Measurements from ENCODE around the gene RXFP1. TPM values are rescaled to one million over a fixed set of nuclear protein-coding genes. Genes with fewer than 3 reads are reported as not detected.

RXFP1 gene
- polyA plus RNA-seq, 1 donor (not counting 4 experiments of a cell fraction or from before 2014, with no cell fraction given), result not detected

DNA sequence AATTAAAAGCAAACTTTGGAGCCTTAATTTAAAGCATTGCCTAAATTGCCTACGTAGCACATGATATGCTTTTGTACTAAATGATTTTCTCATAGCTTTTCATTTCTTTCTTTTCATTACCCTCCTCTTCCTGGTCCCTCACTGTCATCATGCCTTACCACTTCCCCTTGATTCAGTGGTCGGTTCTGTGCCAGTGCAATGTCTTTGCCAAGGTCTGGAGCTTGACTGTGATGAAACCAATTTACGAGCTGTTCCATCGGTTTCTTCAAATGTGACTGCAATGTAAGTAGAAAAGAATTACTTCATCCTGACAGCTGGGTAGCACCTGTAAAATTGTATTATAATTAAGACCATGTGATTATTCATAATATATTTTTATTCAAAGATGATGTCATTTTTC, 77.5 kb downstream of the RXFP1 start:
- FAIRE-seq, result no peak
- Histone ChIP-seq H3K27ac (ENCODE audit: control insufficient read depth, insufficient read depth, low read length) (no peak overlapping the region), H3K4me3 (ENCODE audit: control insufficient read depth in 2 of 3, extremely low read depth in 1 of 3, insufficient read depth in 2 of 3, low read depth in 1 of 3, low read length in 3 of 3) (no peak overlapping the region), H3K36me3 (ENCODE audit: control insufficient read depth in 2 of 2, extremely low read depth in 1 of 2, insufficient read depth in 2 of 2, low read length in 2 of 2) (no peaks in the 10 kb centered on the region), H3K9me1 (ENCODE audit: control insufficient read depth, extremely low read depth, insufficient read depth, low read length) (no peaks in the 10 kb centered on the region), H3K79me2 (ENCODE audit: control insufficient read depth, insufficient read depth, low read length) (no peaks in the 10 kb centered on the region), H2AFZ (ENCODE audit: control insufficient read depth, low read length) (no peak overlapping the region), H3K4me1 (ENCODE audit: control insufficient read depth, extremely low read depth, insufficient read depth, low read length) (no peaks in the 10 kb centered on the region), H3K4me2 (ENCODE audit: control insufficient read depth, extremely low read depth, insufficient read depth, low read depth, low read length) (no peak overlapping the region), H3K9ac (ENCODE audit: control insufficient read depth, extremely low read depth, insufficient read depth, low read length) (no peak overlapping the region), H4K20me1 (ENCODE audit: control insufficient read depth, extremely low read depth, insufficient read depth, low read length) (no peaks in the 10 kb centered on the region), H3K9me3 (ENCODE audit: control insufficient read depth, low read depth, low read length) (no peaks in the 10 kb centered on the region), H3K27me3 (ENCODE audit: control insufficient read depth, extremely low read depth, insufficient read depth, low read length) (no peaks in the 10 kb centered on the region)
- dilution Hi-C loops (cut with MboI; ENCODE audit: extremely low pct_ligation_motif_present, low sequenced_read_pairs), result no loop called here
- TF ChIP-seq, protein P1, sequence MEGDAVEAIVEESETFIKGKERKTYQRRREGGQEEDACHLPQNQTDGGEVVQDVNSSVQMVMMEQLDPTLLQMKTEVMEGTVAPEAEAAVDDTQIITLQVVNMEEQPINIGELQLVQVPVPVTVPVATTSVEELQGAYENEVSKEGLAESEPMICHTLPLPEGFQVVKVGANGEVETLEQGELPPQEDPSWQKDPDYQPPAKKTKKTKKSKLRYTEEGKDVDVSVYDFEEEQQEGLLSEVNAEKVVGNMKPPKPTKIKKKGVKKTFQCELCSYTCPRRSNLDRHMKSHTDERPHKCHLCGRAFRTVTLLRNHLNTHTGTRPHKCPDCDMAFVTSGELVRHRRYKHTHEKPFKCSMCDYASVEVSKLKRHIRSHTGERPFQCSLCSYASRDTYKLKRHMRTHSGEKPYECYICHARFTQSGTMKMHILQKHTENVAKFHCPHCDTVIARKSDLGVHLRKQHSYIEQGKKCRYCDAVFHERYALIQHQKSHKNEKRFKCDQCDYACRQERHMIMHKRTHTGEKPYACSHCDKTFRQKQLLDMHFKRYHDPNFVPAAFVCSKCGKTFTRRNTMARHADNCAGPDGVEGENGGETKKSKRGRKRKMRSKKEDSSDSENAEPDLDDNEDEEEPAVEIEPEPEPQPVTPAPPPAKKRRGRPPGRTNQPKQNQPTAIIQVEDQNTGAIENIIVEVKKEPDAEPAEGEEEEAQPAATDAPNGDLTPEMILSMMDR (optimal IDR thresholded peaks at IDR 0.05 in 1 of 3, IDR thresholded peaks at IDR 0.05 in 1 of 3, conservative IDR thresholded peaks at IDR 0.05 in 1 of 3; ENCODE audit: extremely low read depth in 1 of 3, insufficient read depth in 2 of 3, low read length in 3 of 3), result no peak
- TF ChIP-seq EZH2 (IDR thresholded peaks at IDR 0.05; ENCODE audit: low read length), result no peak
- DNase-seq (ENCODE audit: low read depth, low spot score), result no peak

DNA sequence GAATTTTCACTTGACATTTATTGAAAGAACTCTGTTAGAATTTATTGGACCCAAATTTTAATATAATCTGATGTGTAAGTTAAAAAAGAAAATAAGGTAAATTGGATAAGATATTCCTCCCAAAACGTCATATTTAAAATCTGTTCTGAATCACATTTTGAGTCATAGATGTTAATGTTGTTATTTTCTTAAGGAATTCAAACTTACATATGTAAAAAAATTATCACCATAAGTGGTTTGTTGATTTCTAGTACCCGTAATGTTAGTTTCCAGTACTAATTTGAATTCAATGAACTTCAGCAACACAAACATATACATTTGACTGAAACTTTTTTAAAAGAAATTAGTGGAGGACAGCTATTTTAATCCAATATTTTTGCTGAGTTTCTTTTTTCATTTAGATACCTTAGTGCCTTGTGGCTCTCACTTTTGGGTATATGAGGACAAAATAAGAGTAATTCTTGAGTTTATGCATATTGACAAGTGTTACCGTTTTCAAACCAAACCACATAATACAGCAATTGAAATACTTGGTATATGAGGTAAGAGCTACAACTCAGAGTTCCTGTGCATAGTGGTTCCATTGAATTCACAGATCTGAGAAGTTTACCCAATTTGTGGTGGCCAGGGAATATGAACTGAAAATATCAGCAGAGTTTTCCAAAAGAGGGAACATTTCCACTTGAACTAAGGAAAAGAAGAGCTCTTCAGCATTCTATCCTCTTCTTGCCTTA, 78.2 kb downstream of the RXFP1 start:
- Histone ChIP-seq H3K9me1 (ENCODE audit: control insufficient read depth, extremely low read depth, insufficient read depth, low read length) (no peaks in the 10 kb centered on the region), H3K4me1 (ENCODE audit: control insufficient read depth, extremely low read depth, insufficient read depth, low read length) (no peaks in the 10 kb centered on the region), H4K20me1 (ENCODE audit: control insufficient read depth, extremely low read depth, insufficient read depth, low read length) (no peaks in the 10 kb centered on the region), H3K79me2 (ENCODE audit: control insufficient read depth, insufficient read depth, low read length) (no peaks in the 10 kb centered on the region), H3K9ac (ENCODE audit: control insufficient read depth, extremely low read depth, insufficient read depth, low read length) (no peak overlapping the region), H3K36me3 (ENCODE audit: control insufficient read depth in 2 of 2, extremely low read depth in 1 of 2, insufficient read depth in 2 of 2, low read length in 2 of 2) (no peaks in the 10 kb centered on the region), H3K4me2 (ENCODE audit: control insufficient read depth, extremely low read depth, insufficient read depth, low read depth, low read length) (no peak overlapping the region), H3K4me3 (ENCODE audit: control insufficient read depth in 2 of 3, extremely low read depth in 1 of 3, insufficient read depth in 2 of 3, low read depth in 1 of 3, low read length in 3 of 3) (no peak overlapping the region), H2AFZ (ENCODE audit: control insufficient read depth, low read length) (no peak overlapping the region), H3K27ac (ENCODE audit: control insufficient read depth, insufficient read depth, low read length) (no peak overlapping the region), H3K9me3 (ENCODE audit: control insufficient read depth, low read depth, low read length) (no peaks in the 10 kb centered on the region), H3K27me3 (ENCODE audit: control insufficient read depth, extremely low read depth, insufficient read depth, low read length) (no peaks in the 10 kb centered on the region)
- no peak for FAIRE-seq
- no peak for DNase-seq (ENCODE audit: low read depth, low spot score)
- TF ChIP-seq, protein P1 (optimal IDR thresholded peaks at IDR 0.05 in 1 of 3, IDR thresholded peaks at IDR 0.05 in 1 of 3, conservative IDR thresholded peaks at IDR 0.05 in 1 of 3; ENCODE audit: extremely low read depth in 1 of 3, insufficient read depth in 2 of 3, low read length in 3 of 3), result no peak
- no peak for TF ChIP-seq EZH2 (IDR thresholded peaks at IDR 0.05; ENCODE audit: low read length)
- dilution Hi-C loops (cut with MboI; ENCODE audit: extremely low pct_ligation_motif_present, low sequenced_read_pairs), result no loop called here

Measured in keratinocyte (primary cell).